Astrocyte of the hippocampus (primary cell): ENCODE results near the gene RNF224.
A peak's percentile ranks its signal among the peaks of the same experiment; 100 is the strongest.

Experiments
- DNase-seq: peaks from one replicate; pipeline ENCODE4 v3.0.0; 2011; ENCODE audit warnings: low read depth, low spot score

The RNF224 gene

DNA sequence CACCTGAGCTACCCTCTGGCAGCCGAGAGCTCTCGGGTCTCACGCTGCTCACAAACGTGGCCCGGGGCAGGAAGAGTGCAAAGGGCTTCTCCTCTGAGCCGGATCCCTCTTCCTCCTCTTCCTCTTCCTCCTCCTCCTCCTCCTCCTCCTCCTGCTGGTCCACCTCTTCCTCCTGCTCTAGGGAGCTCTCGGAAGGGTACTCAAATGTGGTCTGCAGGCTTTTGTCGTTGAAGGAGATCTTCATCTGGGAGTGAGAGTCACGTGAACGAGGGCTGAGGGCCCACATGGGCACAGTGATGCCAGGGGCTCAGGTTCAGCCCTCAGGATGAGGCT is 34.9 kb upstream of the RNF224 start:
- no peak for DNase-seq

DNA sequence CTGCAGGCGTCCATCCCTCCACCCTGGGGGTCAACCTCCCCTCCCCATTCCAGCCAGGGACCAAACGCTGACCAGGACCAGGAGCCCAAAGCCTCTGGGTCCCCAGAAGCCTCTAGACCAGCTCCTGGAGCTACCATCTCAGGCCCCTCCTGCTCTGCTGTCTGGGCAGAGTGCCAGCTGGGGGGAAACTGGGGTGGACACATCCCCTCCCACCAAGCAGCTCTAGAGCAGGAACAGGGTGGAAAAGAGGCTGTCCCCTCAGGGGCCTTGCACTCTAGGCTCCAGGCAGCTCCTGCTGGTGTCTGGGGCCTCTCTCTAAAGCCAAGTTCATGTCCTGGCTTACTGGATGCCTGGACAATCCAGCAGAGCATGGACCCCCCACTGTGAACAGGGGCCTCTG is 34.4 kb upstream of the RNF224 start:
- no peak for DNase-seq

DNA sequence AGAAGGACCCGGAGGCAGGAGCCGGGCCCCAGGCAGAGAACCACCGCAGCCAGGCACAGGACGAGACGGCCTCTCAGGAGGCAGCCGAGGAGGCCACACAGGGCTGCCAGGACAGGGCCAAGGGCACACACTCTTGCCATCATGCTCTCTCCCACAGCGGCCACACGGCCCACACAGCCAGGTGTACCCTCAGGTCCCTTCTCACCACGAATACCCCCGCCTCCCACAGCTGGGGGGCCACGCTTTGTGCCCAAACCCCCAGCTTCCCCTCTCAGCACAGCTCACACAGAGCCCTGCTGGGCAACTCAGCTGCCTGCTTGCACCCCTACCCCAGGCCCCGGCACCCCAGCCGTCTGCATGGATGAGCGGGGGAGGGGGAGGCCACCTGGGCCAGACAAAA is 33.5 kb upstream of the RNF224 start:
- no peak for DNase-seq

DNA sequence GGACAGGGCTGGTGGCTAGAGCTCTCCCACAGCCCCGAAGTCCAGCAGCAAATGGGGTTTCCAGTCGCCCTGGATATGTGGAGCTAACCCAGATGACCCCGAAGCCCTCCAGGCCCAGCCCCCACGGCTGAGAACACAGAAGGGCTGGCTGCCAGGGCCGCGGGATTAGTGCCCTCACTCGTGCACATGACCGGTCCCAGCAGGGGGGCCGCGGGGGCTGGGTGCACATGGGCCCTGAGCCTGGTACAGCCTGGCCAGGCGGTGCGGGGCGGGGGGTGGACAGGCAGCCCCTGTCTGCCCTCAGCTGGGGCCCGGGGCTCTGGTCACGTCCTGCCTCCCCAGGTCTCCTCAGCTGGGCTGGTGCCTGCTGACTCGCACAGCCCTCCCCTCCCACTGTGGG is 32.9 kb upstream of the RNF224 start:
- DNase-seq = peak; percentile 27

DNA sequence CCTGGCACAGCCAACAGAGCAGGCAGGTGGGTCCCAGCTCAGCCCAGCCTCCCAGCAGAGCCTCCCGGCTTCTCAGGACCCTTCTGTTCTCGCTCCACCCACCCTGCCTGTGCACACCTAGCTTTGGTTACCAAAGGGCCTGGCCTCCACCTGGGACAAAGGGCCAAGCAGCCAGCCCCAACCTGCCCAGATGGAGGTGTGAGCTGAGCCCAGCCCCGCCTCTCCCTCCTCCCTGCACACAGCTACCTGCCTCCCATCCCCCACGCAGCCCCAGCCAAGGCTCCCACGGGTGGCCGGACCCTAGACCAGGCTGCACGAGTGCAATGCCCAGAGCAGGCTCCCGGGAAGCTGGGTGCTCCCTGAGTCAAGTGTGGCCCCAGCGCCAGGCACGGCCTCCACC is 32.4 kb upstream of the RNF224 start:
- no peak for DNase-seq

DNA sequence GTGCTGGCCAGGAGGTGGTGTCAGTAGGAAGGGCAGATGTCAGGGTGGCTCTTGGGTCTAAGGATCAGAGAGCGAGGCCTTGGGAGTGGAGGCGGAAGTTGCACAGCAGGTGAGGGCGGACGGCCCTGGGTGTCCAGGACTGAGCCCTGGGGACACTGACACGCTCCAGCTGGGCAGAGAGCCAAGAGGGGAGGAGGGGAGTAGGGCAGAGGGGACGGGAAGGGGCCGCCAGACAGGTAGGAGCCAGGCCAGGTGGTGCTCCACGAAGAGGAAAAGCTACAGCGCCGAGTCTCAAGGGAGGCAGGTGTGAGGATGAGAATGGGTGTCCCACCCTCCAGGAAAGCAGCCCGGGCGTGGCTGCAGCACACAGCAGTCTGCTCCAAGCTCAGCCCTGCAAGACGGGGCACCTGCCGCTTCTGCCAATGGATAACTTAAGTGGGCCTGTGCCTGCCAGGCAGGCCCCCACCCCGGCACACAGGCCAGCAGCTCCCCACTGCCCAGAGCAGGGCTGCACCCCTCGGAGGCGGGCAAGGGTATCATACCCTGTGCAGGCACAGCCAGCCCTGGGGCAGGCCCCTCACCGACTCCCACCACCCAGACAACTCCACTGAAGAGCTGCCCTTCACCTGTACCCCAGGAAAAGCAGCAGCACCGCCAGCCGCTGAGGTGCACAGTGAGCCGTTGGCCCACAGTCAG is 31.6 kb upstream of the RNF224 start:
- DNase-seq = no peak

DNA sequence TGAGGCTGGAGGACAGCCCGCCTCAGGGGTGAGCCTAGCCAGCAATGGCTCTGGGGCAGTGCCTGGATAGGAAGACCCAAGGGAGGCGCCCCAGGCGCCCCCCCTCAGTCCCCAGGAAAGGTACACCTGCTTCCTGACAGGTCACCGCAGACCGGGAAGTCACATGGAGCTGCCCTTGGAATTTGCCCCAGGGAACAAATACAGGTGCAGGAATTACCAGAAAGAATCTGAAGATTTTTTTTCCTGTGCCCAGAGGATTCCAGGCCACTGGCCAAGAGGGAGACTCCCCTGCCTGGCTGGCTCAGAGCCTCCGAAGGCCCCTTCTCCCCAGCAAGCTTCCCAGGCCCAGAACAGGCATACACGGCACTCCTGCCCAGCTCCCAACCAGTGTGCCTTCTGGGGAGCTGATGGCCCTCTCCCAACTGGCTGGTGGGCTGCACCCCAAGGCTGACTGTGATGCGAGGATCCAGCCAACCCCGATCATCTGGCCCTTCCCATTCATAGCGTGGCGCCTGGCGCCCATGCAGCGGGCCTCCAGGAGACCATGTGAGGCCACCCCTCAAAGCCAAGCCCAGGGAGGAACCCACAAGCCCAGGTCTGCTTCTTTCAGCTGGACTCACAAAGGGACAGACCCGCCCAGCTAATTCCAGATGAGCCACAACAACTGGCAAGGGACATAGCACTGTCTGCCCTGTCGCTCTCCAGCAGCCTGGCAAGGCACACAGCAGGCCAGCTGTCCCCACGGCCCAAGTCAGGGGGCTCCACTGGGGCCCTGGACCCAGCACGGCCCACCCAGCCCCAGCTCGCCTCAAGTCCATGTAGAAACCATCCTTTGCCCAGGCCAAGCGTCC is 29.0 kb upstream of the RNF224 start:
- peak; percentile 43 for DNase-seq

DNA sequence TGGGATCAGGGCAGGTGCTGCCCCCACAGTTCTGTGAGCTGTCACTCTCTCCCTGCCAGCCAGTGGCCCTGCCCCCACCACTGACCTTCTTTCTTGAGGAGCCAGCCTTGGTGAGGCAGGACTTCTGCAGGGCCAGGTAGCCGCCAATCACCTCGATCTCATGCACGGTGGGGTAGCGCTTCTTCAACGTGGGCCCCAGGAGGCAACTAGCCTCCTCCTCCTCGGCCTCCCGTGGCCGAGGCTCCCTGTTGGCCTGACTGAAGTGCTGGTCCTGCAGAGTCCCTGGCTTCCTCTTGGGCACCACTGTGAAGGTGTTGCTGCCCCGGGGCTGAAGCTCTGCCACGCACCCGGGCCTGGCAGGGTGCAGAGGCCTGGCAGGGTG is 28.4 kb upstream of the RNF224 start:
- DNase-seq = no peak

DNA sequence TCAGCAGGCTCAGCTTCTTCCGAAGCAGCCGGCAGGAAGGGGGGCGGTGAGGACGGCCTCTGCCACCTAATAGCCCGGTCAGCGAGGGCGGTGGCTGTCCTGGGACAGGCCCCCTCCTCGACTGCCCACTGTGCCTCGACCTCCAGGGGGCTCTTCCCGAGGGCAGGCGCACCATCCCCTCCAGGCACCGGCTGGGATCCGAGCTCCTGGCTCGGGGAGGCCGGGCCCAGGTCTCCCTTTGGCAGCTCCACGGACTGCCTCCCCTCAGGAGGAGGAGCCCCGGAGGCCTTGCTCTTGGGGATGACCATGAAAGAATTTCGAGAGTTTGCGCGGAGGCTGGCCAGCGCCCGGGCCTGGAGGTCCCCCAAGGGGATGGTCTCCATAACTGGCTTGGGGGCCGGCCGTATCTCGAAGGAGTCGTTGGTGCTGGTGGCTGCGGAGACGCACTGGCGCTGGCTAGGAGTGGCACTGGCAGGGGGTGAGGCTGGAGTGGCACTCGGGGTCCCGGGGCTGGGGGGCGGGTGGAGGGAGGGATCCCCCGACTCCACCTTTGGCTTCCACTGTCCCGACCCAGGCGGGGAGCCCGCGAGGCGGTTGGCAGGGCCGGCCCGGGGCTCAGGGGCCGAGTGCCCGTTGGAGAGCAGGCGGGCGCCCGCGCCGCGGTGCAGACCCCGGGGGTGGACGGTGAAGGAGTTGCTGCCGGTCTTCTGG is 27.7 kb upstream of the RNF224 start:
- DNase-seq = peak; percentile 52

DNA sequence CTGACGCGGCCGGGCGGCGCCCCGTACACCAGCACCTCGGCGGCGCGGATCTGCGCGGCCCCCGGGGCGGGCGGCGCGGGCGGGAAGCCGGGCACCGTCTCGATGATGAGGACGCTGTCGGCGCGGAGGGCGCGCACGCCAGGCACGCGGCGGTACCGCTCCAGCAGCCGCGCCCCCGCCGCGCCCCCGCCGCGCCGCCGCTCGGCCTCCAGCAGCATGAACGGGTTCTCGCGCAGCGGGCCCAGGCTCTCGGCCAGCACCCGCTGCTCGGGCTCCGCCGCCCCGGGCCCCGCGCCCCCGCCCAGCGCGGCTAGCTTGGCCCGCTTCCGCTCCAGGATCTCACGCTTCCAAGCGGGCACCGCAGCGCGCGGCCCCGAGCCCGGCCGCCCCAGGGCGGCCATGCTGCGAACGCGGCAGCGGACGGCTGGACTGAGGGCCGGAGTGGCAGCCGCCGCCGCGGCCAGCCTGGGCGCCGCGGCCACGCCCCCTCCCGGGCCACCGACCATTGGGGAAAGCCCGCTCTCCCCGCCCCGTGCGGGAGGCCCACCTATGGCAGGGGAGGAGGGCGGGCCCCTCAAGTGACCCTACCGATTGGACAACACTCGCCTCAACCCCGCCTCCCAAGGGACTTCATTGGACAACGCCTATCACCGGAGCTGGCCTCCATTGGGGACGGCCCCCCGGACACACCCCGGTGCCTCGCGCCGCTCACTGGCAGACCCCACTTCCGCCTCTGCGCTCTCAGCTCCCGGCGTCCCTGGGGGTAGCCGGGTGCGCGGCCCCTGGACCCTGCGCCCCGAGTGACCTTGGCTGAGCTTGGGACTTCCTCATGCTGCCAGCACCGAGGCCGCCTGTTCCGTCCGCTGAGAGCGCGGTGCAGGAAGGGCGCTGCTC is 26.7 kb upstream of the RNF224 start, which contains the start of gene TPRN:
TPRN (minus strand) TSS at position 431 of the 894 bp plus-strand sequence; CDS start at position 401, 30 bp downstream.
- DNase-seq = peak; percentile 100

DNA sequence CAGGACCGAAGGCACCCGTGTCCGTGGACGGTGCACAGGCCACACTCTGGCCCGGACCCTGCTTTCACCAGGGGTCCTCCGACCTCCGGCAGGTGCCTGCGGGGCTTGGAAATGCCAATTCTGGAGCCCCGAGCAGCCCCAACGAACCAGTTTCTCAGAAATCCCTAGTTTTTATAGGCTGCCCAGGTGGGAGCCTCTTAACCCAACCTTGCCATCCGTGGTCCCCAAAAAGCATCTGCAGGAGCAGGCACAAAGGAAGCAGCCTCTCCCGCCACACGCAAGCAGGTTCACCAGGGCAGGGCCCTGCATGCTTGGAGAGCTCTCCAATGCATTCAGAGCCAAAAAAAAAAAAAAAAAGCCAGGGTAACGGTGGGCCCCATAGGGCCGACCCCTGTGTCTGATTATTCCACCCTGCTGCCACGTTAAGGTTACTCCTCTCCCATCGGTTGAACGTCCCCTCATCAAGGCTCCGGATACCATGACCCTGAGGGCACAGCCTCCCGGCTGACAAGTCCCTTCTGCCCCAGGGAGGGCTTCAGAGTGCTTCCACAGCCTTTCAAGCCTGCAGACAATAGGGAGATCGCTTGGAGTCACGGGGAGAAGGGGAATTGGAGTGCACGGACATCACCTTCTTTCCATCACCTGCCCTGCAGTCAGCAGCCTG is 26.0 kb upstream of the RNF224 start:
- no peak for DNase-seq

DNA sequence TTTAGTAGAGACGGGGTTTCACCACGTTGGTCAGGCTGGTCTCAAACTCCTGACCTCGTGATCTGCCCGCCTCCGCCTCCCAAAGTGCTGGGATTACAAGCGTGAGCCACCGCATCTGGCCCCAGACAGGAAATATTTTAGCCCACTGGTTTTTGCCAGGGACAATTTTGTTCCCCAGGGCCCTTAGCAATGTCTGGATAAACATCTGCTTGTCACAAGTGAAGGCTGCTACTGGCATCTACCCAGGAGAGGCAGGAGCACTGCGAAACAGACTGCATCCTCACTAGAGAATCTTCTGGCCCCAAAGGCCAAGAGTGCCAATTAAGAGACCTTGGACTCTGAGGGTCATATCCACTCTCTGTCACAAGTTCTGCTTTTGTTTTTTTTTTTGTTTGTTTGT is 24.3 kb upstream of the RNF224 start:
- no peak for DNase-seq

DNA sequence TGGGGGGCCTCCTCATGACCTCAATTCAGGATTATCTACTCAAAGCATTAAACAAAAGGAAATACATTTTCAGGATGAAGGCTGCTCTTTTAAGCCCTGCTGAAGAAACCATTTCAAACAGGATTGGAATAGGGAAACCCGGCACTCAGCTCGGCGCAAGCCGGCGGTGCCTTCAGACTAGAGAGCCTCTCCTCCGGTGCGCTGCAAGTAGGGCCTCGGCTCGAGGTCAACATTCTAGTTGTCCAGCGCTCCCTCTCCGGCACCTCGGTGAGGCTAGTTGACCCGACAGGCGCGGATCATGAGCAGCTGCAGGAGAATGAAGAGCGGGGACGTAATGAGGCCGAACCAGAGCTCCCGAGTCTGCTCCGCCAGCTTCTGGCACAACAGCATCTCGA is 22.6 kb upstream of the RNF224 start:
- DNase-seq = no peak

DNA sequence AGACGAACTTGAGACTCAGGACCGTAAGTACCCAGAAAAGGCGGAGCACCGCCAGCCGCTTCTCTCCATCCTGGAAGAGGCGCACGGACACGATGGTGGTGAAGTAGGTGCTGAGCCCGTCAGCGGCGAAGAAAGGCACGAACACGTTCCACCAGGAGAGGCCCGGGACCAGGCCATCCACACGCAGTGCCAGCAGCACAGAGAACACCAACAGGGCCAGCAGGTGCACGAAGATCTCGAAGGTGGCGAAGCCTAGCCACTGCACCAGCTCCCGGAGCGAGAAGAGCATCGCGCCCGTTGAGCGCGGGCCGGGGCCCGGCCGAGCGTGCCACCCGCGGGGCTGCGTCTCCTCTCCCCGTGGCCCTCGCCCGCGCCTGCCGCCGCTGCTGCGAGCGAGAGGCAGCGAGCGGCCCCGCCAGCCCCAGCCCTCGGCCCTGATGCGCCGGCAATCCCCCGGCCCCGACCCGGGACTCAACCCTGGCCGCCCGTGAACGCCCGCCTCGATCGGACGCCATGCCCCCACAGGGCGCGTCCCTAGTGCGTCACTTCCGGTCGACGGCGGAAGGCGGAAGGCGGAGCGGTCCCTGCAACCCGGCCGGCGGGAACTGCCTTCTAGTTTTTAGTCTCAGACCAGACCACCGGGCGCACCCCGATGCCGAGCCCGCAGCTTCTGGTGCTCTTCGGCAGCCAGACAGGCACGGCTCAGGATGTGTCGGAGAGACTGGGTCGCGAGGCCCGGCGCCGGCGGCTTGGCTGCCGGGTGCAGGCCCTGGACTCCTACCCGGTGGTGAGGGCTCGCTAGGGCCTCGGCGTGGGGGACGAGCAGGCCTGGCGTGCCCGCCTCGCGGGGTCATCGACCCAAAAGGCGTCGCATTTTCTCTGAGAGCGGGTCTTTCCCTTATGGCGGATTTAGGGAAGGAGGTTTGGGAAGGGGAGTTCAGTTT is 21.9 kb upstream of the RNF224 start, which contains the start of the genes NDOR1 and TMEM203:
NDOR1 (plus strand) TSS at position 575 of the 944 bp plus-strand sequence; CDS start at position 653, 78 bp downstream.
TMEM203 (minus strand) TSS at position 523 of the 944 bp plus-strand sequence; CDS start at position 289, 234 bp downstream.
- peak; percentile 95 for DNase-seq

DNA sequence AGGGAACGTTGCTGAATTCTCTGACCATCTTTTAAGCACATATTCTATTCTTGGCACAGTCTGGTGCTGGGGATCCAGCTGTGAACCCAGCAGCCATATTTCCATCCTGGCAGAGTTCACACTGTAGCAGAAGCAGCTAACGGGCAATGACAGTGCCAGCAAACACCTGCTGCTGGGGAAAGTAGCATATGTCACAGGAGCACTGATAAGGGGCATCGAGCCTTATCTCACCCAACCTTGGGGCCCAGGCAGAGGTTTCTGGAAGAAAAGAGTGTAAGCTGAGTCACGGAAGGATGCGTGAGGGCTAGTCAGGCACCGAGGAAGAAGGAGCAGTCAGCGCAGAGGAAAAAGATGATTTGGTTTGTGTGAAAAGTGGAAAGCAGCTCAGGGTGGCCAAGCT is 20.7 kb upstream of the RNF224 start:
- DNase-seq = no peak

DNA sequence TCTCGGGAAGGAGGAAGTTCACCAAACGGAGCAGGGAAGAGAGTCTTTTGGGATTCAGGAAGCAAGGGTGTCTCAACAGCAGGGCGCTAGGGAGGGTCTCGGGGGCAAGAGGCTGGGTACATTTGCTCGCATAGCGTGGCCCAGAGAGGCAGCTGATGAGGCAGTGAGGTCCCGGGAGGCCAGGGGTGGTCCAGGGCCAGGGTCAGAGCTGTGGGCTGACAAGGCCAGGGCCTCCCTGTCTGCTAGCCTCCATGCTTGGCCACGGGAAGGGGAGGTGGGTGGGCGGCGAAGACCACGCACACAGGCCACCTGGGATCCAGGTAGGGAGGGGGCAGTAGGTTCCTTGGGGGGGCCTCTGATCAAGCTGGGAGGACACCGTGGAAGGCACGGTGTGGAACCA is 15.8 kb upstream of the RNF224 start:
- no peak for DNase-seq

DNA sequence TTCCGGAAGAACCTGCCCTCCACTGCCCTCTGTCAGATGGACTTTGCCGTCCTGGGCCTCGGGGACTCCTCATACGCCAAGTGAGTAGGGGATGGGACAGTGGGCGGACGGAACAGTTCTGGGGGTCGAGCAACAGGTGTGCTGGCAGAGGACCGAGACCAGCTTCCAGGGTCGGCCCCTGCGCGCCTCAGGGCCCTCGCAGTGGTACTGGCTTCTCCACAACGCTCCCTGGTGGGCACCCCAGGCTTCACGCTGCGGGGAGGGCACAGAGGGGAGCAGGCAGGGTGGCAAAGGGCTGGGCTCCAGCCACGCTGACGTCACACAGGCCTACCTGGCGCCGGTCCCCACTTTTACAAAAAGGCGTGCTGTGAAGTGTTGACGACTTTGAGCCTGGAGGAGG is 14.8 kb upstream of the RNF224 start:
- no peak for DNase-seq

DNA sequence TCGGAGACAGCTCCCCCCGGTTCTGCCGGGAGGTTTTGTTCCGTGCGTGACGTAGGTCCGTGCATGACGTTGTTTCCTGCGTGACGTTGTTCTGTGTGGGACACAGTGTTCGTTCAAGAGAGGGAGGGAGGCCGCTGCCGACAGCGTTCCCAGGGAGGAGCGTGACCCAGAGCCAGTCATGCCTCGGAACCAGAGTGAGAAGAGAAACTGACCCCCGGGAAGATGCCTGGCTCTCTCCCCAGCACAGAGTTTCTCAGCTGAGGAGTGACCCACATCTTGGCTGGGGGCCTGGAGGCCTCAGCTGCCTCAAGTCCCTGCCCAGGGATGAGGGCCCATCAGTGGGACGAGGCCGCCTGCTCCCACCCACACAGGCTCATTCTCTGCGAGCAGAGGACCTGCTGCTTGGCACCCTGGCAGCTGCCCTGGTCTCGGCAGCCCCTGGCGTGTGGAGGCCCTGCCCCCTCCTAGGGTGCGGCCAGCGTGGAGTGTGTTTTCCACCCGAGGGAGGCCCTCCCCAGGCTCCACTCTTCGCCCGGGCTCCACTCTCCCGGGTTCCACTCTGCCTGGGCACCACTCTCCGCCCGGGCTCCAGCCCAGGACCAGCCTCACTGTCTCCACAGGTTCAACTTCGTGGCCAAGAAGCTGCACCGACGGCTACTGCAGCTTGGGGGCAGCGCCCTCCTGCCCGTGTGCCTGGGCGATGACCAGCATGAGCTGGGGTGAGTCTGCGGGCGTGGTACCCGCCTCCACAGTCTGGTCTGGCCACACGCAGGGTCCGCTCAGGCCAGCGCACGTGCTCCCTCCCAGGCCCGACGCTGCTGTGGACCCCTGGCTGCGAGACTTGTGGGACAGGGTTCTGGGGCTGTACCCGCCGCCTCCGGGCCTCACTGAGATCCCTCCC is 13.9 kb upstream of the RNF224 start:
- no peak for DNase-seq

DNA sequence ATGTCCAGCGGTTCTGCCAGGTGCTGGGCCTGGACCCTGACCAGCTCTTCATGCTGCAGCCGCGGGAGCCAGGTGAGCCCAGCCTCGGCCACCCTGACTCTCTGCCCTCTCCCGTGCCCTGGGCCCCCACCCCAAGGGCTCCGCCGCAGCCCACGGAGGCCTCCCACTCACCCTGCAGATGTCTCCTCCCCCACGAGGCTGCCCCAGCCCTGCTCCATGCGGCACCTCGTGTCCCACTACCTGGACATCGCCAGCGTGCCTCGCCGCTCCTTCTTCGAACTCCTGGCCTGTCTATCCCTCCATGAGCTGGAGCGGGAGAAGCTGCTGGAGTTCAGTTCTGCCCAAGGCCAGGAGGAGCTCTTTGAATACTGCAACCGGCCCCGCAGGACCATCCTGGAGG is 12.7 kb upstream of the RNF224 start:
- no peak for DNase-seq
